DND-41 (cell line): ENCODE data around the gene ARRDC1.

Experiments used
- ATAC-seq: fragments of 200-7000 bp; cut with Tn5 transposase; 3 replicates; pipeline ENCODE4 v1.9.1; 2021; ENCODE audit warnings: low read depth; ENCODE audit not compliant: insufficient read depth
- DNase-seq: peaks from one replicate; pipeline ENCODE4 v3.0.0-alpha.2; 2020
- H2AFZ ChIP-seq: 2 replicates; pipeline ENCODE4 v1.6.0; 2012; ENCODE audit warnings: low read depth, low read length
- H3K27ac ChIP-seq: 2 replicates; pipeline ENCODE4 v1.5.1; 2012; ENCODE audit warnings: low read length, inconsistent platforms
- H3K27me3 ChIP-seq: fragments of 200-600 bp; sonication (generic); 2 replicates; pipeline ENCODE4 v1.6.0; 2012; ENCODE audit warnings: low read length, mild to moderate bottlenecking, inconsistent platforms; ENCODE audit not compliant: insufficient read depth, poor library complexity
- H3K36me3 ChIP-seq: 2 replicates; pipeline ENCODE4 v1.5.1; 2012; ENCODE audit warnings: low read length, inconsistent platforms; ENCODE audit not compliant: insufficient read depth
- H3K4me1 ChIP-seq: 2 replicates; pipeline ENCODE4 v1.5.1; 2012; ENCODE audit warnings: mild to moderate bottlenecking, low read length; ENCODE audit not compliant: insufficient read depth
- H3K4me2 ChIP-seq: 2 replicates; pipeline ENCODE4 v1.6.0; 2012; ENCODE audit warnings: mild to moderate bottlenecking, moderate library complexity, low read length, inconsistent platforms; ENCODE audit not compliant: insufficient read depth
- H3K4me3 ChIP-seq, 2 experiments: fragments of 200-600 bp in 1 of 2; shearing (Covaris generic) in 1 of 2; 2 replicates each; pipeline ENCODE4 v1.5.1; 2012 to 2016; ENCODE audit warnings: inconsistent platforms in 2 of 2, low read length in 2 of 2, mild to moderate bottlenecking in 2 of 2, low read depth in 1 of 2, moderate library complexity in 1 of 2
- H3K79me2 ChIP-seq: 2 replicates; pipeline ENCODE4 v1.6.0; 2012; ENCODE audit warnings: low read length, inconsistent platforms; ENCODE audit not compliant: insufficient read depth
- H3K9ac ChIP-seq: 2 replicates; pipeline ENCODE4 v1.6.0; 2012; ENCODE audit warnings: low read depth, mild to moderate bottlenecking, inconsistent platforms, low read length, moderate library complexity
- H3K9me3 ChIP-seq: 2 replicates; pipeline ENCODE4 v1.5.1; 2012; ENCODE audit warnings: low read length, moderate library complexity, mild to moderate bottlenecking, inconsistent platforms; ENCODE audit not compliant: insufficient read depth, severe bottlenecking
- H4K20me1 ChIP-seq: 2 replicates; pipeline ENCODE4 v1.6.0; 2012; ENCODE audit warnings: low read length; ENCODE audit not compliant: insufficient read depth
- CTCF ChIP-seq: IDR thresholded peaks from 2 replicates; pipeline ENCODE4 v1.5.1; 2012; ENCODE audit warnings: borderline replicate concordance, low read length, moderate library complexity, mild to moderate bottlenecking; ENCODE audit not compliant: poor library complexity, severe bottlenecking; ENCODE audit errors: extremely low read depth
- EZH2 ChIP-seq: IDR thresholded peaks from 3 replicates; pipeline ENCODE4 v1.6.1; 2012; ENCODE audit warnings: borderline replicate concordance, low read depth, mild to moderate bottlenecking, moderate library complexity, low read length, inconsistent platforms; ENCODE audit not compliant: severe bottlenecking

The ARRDC1 gene

GRCh38 chr9:137606005-137606621 is 627 bp downstream of the ARRDC1 start:
- Histone ChIP-seq H3K27ac (no peak overlapping the region; the same call in 1 of the 2 replicates), H2AFZ (peak overlapping the region; percentile 68)

GRCh38 chr9:137606734-137607138 is 1.2 kb downstream of the ARRDC1 start:
- Histone ChIP-seq H4K20me1 (peaks cover 20% of the 10 kb centered on the region), H3K4me2 (peak overlapping the region; percentile 98), H3K9ac (peak overlapping the region; percentile 83), H3K36me3 (0 out of 2 replicates have a peak, but pooled peaks cover 2% of the 10 kb centered on the region), H3K79me2 (peaks cover 22% of the 10 kb centered on the region), H3K9me3 (no peaks in the 10 kb centered on the region), H3K4me1 (peaks cover 21% of the 10 kb centered on the region), H3K4me3 (peak overlapping the region; percentile 57 to 80; a peak in 3 of 4 replicates), H3K27me3 (no peaks in the 10 kb centered on the region), H3K27ac (no peak overlapping the region; the same call in 1 of the 2 replicates), H2AFZ (no peak overlapping the region)
- DNase-seq (no peak), ATAC-seq (no peak)
- TF ChIP-seq CTCF (no peak), EZH2 (no peak)

More at GRCh38 chr9:137606005-137606621, 627 bp downstream of the ARRDC1 start:
- peak; percentile 42 for DNase-seq
- H3K79me2 ChIP-seq, result peaks cover 22% of the 10 kb centered on the region
- TF ChIP-seq EZH2 (no peak), CTCF (no peak)
- peaks cover 18% of the 10 kb centered on the region for H4K20me1 ChIP-seq
- H3K4me3 ChIP-seq, result peak overlapping the region; percentile 57 to 80
- H3K4me2 ChIP-seq, result peak overlapping the region; percentile 98
- peaks cover 21% of the 10 kb centered on the region for H3K4me1 ChIP-seq
- ATAC-seq, result peak; percentile 33
- 0 out of 2 replicates have a peak, but pooled peaks cover 2% of the 10 kb centered on the region for H3K36me3 ChIP-seq
- H3K9me3 ChIP-seq, result no peaks in the 10 kb centered on the region
- H3K27me3 ChIP-seq, result no peaks in the 10 kb centered on the region
- H3K9ac ChIP-seq, result peak overlapping the region; percentile 83

GRCh38 chr9:137607141-137607857 is 1.8 kb downstream of the ARRDC1 start:
- Histone ChIP-seq H3K4me1 (peaks cover 21% of the 10 kb centered on the region), H3K9ac (peak overlapping the region; percentile 83; the same call in 1 of the 2 replicates), H2AFZ (no peak overlapping the region), H3K36me3 (0 out of 2 replicates have a peak, but pooled peaks cover 2% of the 10 kb centered on the region), H4K20me1 (peaks cover 25% of the 10 kb centered on the region), H3K27ac (no peak overlapping the region), H3K4me3 (peak overlapping the region in 1 of 2 experiments; percentile 80; a peak in 1 of 4 replicates), H3K79me2 (peaks cover 22% of the 10 kb centered on the region), H3K27me3 (no peaks in the 10 kb centered on the region), H3K4me2 (peak overlapping the region; percentile 98), H3K9me3 (no peaks in the 10 kb centered on the region)
- no peak for DNase-seq
- no peak for ATAC-seq
- no peak for TF ChIP-seq EZH2
- TF ChIP-seq CTCF, result no peak
